AG08396 (cell line): ENCODE results near the gene CDK2AP2.
"Not testable (repeated sequence)": the region's sequence is repeated elsewhere in the genome, so short reads cannot be mapped to it uniquely, and the experiment has no call there.

Experiments
- DNase-seq: peaks from one replicate; pipeline ENCODE4 v3.0.0; 2012; ENCODE audit warnings: low spot score, mixed read lengths

CDK2AP2 gene

DNA sequence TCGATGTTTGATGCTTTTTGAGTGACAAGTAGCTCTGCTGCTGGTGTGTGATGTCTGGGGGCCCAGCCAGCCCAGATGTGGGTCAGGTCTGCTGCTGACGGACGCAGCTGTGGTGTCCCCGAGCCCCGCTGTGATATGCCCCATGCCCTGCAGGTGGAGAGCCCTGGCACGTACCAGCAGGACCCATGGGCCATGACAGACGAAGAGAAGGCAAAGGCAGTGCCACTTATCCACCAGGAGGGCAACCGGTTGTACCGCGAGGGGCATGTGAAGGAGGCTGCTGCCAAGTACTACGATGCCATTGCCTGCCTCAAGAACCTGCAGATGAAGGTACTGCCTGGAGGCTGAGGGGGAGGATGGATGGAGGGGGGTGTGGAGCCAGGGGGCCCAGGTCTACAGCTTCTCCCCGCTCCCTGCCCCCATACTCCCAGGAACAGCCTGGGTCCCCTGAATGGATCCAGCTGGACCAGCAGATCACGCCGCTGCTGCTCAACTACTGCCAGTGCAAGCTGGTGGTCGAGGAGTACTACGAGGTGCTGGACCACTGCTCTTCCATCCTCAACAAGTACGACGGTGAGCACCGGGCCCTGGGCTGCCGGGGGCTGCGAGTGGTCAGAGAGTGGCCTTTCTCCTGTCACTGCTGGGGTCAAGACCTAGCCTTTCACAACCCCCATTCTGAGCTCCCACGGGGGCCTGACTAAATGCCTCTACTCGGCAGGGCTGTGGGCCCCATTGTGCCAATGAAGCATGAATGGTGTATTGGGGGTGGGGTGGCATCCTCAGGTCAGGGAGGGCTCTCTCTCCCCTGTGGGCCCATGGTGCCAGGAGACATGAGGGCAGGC is 17.9 kb downstream of the CDK2AP2 start:
- DNase-seq: no peak

DNA sequence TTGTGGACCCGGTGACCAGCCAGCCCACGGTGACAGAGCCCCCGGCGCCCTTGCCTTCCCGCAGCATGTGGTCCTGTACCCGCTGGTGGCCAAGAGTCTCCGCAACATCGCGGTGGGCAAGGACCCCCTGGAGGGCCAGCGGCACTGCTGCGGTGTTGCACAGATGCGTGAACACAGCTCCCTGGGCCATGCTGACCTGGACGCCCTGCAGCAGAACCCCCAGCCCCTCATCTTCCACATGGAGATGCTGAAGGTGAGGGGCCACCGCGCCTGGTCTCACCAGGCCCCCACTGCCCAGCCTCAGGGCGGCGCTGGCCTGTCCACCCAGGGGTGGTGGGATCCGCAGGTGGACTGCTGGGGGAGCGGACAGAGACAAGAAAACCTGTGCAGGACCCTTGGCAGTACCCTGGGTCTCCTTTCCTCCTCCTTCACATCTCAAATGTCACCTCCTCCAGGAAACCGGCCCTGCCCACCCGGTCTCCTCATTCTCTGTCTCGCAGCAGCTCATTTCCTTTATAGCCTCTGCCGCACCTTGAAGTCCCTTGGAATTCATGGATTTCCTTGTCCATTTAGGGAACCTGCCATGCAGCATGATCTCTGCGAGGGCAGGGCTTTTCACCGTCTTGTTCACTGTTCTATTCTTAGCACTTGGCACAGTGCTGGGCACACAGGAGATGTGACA is 18.6 kb downstream of the CDK2AP2 start:
- DNase-seq: no peak

DNA sequence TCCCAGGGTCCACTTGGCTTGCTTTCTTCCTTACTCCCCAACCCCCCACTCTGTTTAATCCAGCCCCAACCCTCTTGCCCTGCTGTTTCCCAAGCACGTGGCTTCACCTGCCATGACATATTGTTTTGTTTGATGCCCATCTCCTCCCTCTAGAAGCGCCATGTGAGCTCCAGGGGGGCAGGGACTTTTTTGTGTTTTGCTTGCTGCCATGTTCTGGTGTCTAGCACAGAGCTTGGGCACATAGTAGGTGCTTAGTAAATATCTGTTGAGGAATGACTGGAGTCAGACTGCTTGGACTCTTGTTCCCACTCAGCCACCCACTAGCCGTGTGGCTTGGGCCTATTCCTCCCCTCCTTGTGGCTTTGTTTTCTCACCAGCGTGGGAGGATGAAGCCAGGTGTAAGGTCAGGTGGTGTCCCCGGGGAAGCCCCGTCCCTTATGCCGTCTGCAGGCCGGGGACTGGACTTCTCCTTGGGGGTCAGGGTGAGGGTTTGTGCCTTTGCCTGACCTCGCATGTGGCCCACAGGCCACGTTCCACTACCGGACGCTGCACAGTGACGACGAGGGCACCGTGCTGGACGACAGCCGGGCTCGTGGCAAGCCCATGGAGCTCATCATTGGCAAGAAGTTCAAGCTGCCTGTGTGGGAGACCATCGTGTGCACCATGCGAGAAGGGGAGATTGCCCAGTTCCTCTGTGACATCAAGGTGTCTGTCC is 21.3 kb downstream of the CDK2AP2 start:
- no peak for DNase-seq

DNA sequence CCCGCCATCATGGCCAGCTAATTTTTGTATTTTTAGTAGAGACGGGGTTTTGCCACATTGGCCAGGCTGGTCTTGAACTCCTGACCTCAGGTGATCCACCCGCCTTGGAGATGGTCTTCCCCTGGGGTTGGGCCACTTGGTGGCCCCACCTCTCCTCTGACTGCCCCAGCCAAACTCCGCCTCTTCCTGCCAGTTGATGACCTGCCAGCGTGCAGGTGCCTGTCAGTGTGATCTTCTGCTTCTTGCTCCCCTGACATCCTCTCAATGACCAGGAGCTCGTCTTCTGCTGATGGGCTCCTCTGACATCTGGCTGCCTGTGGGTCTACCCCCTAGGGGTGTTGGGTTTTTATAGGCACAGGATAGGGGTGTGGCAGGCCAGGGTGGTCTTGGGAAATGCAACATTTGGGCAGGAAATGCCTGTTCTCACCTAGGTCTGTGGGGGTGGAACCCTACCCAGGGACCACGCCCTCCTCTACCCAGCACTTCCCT is 22.0 kb downstream of the CDK2AP2 start:
- not testable (repeated sequence) for DNase-seq

DNA sequence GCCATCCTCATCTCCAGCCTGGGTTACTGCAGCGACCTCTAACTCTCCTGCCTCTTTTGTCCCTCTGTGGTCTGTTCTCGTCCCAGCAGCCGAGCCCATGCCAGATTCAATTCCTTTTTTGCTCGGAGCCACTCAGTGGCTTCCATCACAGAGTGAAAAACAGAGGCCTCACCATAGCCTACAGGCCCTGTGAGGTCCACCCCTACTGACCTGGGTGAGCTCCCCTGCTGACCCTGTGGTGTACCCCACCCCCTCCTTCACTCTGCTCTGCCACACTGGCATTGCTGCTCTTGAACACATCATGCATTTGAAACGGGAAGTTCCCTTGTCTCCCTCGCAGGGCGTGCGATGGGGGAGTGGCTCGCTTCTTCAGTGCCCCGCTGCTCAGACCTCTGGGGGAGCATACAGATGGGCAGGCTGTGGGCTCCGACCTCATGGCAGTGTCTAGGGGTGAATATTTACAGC is 23.1 kb downstream of the CDK2AP2 start:
- no peak for DNase-seq

DNA sequence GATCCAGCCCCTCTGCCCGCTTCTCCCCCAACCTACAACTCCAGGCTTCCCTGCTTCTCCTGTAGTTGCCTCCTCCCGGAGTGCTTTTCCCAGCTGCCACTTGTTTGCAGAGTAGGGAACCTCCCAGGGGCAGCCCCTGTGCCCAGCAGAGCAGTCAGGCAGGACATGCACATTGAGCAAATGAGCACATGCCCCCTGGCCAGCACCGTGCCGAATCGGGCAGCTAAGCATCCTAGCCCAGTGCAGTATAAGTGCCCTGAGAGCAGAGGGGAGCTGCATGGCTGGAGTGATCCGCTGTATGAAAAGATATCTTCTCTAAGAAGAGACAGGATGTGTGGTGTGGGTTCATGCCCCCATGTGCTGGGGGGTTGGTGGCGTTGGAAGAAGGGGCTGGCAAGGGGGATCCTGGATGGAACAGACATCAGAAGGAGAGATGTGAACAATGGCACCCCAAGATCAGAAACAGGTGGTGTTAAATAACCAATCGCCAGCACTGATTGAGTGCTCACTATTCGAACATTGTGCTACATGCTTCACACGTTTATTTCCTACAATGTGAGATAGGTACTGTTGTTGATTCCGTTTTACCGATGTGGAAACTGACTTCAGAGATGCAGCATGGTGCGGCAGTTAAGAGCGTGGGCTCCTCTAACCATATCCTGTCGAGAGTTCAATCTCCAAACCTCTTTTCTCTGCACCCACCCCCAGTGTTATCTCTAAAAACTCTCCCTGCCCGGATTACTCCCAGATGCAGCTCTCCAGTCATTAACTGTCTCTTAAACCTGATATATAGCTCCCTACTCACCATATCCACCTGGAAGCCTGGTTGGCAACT is 23.9 kb downstream of the CDK2AP2 start:
- DNase-seq: no peak

DNA sequence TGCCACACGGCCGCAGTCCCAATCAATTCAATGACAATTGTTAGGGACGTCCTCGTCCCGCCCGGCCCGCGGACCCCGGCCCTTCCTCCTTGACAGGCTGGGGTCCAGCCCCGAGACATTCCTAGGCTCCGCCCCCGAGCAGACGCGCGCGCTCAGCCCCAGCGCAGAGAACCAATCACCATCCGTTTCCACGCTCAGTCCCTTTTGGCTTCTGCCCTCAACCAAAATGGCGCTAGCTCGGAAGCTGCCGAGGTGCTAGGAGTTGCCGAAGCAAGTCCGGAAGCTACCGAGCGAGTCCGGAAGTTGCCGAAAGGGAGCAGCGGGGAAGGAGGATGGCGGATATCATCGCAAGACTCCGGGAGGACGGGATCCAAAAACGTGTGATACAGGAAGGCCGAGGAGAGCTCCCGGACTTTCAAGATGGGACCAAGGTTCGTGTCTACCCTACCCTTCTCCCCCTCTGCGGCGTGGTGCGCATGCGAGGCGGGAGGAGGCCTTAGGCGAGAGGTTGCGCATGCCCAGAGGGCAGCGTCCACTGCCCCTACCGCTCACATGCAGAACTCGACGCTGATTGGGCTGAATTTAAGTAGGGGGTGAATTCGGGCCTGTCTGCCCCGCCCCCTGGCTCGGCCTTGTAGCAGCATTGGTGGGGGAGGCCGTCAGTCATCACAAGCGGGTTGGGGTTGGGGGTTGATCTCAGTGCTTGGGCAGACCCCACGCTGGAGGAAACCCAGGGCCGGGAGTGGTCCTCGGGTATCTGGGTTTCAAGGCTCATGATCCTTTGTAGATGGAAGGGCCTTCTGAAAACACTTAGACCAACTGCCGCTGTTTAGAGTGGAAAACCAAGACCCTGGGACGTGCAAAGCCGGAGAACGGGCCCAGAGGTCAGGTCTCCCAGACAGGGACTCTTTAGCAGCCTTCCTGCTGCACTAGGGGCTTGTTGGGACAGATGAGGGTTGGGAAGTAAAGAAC is 24.8 kb downstream of the CDK2AP2 start, which contains the start of gene AIP:
Gene AIP, plus strand, starts transcription at position 200 of the 972 bp plus-strand sequence. Its CDS starts 133 bp downstream, at position 333.
- DNase-seq: peak; percentile 99

DNA sequence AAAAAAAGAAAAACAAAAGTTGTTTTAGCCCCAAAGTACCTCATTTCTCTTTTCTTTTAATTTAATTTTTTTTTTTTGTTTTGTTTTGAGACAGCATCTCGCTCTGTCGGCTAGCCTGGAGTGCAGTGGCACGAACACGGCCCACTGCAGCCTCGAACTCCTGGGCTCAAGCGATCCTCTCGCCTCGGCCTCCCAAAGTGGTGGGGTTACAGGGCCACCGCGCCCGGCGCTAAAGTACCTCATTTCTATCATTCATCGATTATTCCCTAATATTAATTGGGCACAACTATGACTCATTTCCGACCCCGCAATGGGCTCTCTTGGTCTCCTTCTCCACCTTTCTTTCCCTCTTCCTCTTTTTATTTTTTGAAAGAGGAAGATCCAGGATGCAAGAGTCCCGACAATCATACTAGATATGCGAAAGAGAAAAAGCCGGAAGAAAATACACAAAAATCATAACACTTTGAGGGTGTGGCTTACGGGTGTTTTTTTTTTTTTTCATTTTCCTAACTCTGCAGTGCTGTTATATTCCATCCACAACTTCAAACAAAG is 25.6 kb downstream of the CDK2AP2 start:
- DNase-seq: peak; percentile 51

DNA sequence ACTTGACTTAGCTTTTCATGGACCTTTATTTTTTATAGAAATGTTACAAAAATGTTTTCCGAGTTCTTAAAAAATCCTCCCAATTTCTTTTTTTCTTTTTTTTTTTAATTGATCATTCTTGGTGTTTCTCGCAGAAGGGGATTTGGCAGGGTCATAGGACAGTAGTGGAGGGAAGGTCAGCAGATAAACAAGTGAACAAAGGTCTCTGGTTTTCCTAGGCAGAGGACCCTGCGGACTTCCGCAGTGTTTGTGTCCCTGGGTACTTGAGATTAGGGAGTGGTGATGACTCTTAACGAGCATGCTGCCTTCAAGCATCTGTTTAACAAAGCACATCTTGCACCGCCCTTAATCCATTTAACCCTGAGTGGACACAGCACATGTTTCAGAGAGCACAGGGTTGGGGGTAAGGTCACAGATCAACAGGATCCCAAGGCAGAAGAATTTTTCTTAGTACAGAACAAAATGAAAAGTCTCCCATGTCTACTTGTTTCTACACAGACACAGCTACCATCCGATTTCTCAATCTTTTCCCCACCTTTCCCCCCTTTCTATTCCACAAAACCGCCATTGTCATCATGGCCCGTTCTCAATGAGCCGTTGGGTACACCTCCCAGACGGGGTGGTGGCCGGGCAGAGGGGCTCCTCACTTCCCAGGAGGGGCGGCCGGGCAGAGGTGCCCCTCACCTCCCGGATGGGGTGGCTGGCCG is 30.5 kb downstream of the CDK2AP2 start:
- not testable (repeated sequence) for DNase-seq

DNA sequence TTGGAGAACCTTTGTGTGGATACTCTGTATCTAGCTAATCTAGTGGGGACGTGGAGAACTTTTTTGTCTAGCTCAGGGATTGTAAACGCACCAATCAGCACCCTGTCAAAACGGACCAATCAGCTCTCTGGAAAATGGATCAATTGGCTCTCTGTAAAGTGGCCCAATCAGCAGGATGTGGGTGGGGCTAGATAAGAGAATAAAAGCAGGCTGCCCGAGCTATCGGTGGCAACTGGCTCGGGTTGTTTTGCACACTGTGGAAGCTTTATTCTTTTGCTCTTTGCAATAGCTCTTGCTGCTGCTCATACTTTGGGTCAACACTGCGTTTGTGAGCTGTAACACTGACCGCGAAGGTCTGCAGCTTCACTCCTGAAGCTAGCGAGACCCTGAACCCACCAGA is 31.3 kb downstream of the CDK2AP2 start:
- not testable (repeated sequence) for DNase-seq

DNA sequence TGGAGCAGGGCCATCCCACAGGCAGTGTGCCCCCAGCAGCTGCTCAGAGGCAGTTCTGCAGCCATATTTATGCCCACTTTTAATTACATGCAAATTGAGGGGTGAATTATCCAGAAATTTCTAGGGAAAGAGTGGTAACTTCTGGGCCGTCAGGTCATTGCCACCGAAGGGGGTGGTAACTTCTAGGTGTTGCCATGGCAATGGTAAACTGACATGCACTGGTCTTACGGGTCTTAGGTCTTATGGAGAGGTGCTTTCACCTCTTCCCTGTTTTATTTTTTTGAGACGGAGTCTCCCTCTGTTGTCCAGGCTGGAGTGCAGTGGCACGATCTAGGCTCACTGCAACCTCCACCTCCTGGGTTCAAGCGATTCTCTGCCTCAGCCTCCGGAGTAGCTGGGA is 35.1 kb downstream of the CDK2AP2 start:
- no peak for DNase-seq

DNA sequence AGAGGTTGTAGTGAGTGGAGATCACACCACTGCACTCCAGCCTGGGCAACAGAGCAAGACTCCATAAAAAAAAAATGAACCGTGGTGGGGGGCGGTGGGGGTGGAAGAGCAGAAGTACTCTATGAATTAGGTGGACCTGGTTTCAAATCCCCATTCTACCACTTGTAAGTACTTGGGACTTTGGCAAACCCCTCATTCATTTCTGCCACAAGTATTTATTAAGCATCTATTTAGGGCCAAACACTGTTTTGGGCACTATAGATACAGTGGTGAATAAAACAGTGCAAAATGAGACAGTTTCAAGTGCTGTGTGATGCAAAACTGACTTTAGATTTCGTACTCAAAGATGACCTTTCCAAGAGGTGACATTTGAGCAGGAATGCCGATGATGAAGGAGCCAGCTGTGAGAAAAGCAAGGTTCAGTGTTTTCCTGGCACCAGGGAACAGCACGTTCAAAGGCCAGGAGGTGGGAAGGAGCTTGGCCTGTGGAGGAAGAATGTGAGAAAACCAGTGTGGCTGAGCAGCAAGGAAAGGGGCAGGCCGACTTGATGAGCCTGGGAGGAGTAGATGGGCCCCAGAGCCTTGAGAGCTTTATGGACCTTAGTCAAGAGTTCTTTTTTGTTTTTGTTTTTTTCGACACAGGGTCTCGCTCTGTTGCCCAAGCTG is 37.5 kb downstream of the CDK2AP2 start:
- DNase-seq: no peak

DNA sequence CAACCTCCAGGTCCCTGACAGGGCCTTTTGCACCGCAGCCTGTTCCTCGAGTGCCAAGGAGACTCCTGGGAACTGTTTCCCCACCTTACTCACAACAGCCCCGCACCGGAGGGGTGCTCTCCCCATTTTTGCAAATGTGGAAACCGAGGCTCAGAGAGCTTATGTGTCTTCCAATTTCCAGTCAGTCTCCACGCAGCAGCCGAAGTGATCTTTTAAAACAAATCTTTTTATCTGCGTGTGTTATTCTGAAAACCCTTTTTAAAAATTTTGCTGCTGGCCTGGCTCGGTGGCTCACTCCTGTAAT is 38.5 kb downstream of the CDK2AP2 start:
- DNase-seq: no peak

DNA sequence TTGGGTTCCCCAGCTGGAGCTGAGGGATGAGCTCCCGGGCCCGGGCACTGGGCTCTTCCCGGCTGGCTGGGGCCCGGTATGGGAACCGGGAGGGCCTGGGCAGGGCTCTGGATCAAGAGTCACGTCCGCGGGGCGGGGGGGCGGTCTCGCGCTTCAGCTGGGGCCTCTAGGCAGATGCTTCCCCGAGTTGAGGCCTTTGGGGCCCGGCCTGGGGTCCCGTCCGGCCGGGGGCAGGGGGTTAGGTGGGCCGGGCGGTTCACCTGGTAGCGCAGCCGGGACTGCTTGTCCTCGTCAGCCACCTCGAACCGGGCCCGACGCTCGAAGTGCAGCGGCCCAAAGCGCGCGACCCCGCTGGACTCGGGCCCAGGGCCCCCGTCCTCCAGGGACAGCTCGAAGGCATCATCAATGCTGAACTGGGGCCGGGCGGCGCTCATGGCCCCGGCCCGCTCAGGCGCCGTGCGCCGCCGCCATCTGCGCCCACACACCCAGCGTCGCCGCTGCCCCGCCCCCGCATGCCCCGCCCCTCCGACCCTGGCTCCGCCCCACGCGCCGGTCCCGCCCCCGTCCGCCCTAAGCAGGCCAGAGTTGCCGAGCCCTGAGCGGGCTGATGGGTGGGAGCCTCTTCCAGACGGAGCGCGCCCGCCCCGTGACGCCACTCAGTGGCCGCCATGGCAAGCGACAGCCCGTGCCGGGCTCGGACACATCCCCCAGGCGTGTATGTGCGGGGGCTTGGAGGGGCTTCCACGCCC is 39.0 kb downstream of the CDK2AP2 start, which contains the start of gene TMEM134:
Gene TMEM134, minus strand, starts transcription at position 493 of the 749 bp plus-strand sequence. Its CDS starts 59 bp downstream, at position 434.
- peak; percentile 99 for DNase-seq

DNA sequence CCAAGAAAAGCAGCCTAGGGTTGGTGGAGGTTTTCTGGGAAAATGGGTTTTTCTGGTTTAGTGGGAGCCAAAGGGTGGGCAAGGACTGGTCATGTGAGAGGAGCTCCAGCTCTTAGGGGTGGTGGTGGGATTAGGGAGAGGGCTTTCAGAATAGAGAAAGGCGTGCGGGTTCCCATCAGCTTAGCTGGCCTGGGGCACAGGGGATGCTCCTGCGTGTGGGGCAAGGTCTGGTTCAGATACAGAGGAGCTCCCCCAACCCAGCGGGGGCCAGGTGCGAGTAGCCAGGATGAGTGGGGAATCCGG is 39.6 kb downstream of the CDK2AP2 start:
- DNase-seq: no peak

DNA sequence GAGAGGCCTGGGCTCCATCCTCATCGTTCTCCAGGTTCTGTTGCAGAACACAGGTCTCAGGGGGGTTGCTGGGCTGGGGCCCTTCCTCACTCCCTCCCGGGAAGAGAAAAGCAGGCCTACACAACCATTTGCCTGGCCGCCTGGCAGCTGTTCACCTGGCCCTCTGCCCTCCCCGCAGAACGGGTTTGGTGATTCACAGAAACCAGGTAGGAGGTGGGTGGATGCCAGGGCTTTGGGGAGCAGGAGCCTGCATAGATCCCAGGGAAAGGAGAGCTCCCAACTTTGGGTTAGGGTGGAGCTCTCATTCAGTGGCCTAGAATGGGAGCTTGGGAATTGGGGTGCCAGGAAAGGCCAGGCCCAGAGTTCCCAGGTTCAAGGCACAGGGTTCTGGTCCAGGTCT is 39.9 kb downstream of the CDK2AP2 start:
- no peak for DNase-seq

DNA sequence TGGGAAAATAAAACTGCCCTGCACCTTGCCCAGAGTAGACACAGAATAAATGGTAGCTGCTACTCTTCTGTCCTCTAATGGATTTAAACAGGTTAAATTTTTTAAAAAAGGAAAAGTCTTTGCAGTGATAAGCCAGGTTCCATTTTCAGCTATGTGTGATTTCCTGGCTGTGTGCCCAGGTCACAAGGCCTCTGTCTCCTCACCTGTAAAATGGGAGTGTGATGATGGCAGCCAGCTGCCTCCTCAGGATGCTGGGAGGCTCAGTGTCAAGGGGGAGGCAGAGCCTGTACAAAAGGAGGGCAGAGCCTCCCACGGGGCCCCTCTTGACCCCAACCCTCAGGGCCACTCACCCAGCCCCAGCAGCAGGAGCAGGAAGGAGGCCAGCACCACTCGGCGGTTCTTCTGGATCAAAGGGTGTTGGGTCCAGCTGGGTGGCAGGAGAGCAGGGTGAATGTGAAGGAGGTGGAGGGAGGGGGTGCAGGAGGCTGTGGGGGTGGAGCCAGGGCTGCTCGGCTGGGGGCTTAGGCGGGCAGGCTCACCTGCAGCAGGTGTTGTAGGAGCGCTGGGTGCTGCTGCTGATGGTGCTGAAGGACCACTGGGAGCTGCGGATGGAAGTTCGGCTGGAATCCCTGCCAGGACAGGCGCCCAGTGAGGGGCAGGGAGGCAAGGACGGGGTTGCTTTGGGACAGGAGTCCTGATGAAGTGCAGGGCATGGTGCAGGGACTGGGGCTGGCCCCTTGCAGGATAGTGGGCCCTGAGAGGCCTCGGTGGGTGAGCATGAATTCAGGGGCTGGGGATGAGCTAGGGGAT is 40.8 kb downstream of the CDK2AP2 start:
- no peak for DNase-seq
